ENCODE measurements around the gene ITPR1. TPM values are rescaled to one million over a fixed set of nuclear protein-coding genes. Genes with fewer than 3 reads are reported as not detected.

Gene ITPR1
- polyA plus RNA-seq, 1 of the 3 experiments (the other 2 are of a cell fraction) = 5.9 TPM

DNA sequence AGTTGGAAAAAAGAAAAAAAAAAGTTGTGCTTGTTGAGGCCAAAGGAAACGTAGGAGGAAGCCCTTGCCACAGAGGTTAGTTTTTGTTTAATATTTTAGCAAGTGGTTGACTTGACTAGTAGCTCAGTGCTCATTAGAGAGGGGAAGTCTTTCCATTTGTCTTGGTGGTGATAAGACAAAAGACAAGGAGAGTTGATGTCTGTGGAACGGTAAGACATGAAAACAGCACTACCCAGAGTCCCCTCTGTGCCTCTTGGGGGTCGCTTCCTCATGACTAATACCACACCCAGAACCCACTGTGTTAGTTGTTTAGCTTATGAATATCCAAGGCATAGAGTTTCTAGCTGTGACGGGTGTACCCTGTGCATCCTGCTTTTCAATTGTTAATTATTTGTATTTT lies 211.4 kb downstream of the ITPR1 start (continued):
- TF ChIP-seq GABPA (IDR thresholded peaks at IDR 0.05; ENCODE audit: low read depth) (no peak), FOXM1 (IDR thresholded peaks at IDR 0.05; ENCODE audit: low read depth) (no peak)
- TF ChIP-seq, protein P1, sequence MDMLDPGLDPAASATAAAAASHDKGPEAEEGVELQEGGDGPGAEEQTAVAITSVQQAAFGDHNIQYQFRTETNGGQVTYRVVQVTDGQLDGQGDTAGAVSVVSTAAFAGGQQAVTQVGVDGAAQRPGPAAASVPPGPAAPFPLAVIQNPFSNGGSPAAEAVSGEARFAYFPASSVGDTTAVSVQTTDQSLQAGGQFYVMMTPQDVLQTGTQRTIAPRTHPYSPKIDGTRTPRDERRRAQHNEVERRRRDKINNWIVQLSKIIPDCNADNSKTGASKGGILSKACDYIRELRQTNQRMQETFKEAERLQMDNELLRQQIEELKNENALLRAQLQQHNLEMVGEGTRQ (IDR thresholded peaks at IDR 0.05; ENCODE audit: borderline replicate concordance, low read depth, low read length) = no peak

DNA sequence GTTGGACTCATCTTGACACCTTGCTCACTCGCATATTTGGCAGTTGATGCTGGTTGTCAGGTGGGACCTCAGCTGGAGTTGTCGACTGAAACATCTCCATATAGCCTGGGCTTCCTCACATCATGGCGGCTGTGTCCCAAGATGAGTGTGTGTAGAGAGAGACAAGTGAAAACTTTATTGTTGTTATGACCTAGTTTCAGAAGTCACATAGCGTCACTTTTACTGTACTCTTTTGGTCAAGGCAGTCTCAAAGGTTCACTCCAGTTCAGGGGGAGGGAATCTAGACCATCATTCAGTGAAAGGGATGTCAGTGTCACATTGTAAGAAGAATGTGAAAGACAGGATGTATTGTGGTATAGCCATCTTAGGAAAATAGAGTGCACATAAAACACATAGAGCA lies 214.2 kb downstream of the ITPR1 start:
- 94% methylated on average over 4 of the region's 4 CpGs for WGBS (ENCODE audit: low lambda C conversion rate)
- Histone ChIP-seq H3K27ac (ENCODE audit: low read depth in 2 of 2, low read length in 1 of 2) (no peak overlapping the region), H3F3A (replicated peaks; ENCODE audit: insufficient read depth) (no peaks in the 10 kb centered on the region), H3K4me3 (ENCODE audit: low read depth in 2 of 2, low read length in 1 of 2) (no peak overlapping the region), H2AFZ (ENCODE audit: low read depth) (no peak overlapping the region), H3K9me2 (no peaks in the 10 kb centered on the region), H3K27me3 (ENCODE audit: insufficient read depth) (no peaks in the 10 kb centered on the region), H3K9me3 (no peaks in the 10 kb centered on the region), H3K4me2 (no peak overlapping the region), H3K36me3 (replicated peaks in 1 of 2; ENCODE audit: control insufficient read depth in 1 of 2, insufficient read depth in 2 of 2, low read length in 1 of 2) (peaks cover 0 to 20% of the 10 kb centered on the region in 2 experiments), H4K20me1 (ENCODE audit: insufficient read depth) (no peaks in the 10 kb centered on the region), H3K4me1 (ENCODE audit: control insufficient read depth in 1 of 2, insufficient read depth in 2 of 2, low read depth in 1 of 2, low read length in 1 of 2) (peaks cover 0 to 7% of the 10 kb centered on the region in 2 experiments; a peak in 2 of 4 replicates), H3K9ac (no peak overlapping the region), H3K79me2 (ENCODE audit: insufficient read depth) (no peaks in the 10 kb centered on the region)
- no peak for TF ChIP-seq MAX (IDR thresholded peaks at IDR 0.05; ENCODE audit: low read depth)
- ChIA-PET CTCF (interaction anchor here (1.4 kb wide), 1 partner anchor 350 kb away, joined by 5 read pairs; no protein-coding TSS in a partner anchor), POLR2A (no interaction called here)
- no peak for DNase-seq

DNA sequence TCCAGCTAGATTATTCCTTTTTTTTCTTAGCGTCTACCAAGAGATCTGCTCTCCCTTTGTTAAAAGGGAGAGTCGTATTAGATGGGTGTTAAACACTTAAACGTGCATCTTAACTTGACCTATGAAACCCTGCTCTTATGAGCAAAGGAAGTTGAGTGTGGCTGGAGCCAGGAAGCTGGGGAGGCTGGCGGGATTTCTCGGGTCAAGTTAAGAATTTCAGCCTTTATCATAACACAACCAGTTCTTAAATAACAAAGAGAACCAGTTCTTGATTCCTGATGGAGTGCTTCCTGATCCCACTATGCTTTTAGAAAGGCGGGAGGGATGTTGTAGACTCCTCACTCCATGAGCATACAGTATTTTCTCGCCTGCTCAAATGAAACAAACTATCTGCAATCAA lies 215.1 kb downstream of the ITPR1 start:
- Histone ChIP-seq H3K9ac (no peak overlapping the region), H3K79me2 (ENCODE audit: insufficient read depth) (no peaks in the 10 kb centered on the region), H4K20me1 (ENCODE audit: insufficient read depth) (no peaks in the 10 kb centered on the region), H3K27me3 (ENCODE audit: insufficient read depth) (no peaks in the 10 kb centered on the region), H3K9me2 (no peaks in the 10 kb centered on the region), H3K27ac (ENCODE audit: low read depth in 2 of 2, low read length in 1 of 2) (no peak overlapping the region), H3K9me3 (no peaks in the 10 kb centered on the region), H3F3A (replicated peaks; ENCODE audit: insufficient read depth) (no peaks in the 10 kb centered on the region), H3K36me3 (replicated peaks in 1 of 2; ENCODE audit: control insufficient read depth in 1 of 2, insufficient read depth in 2 of 2, low read length in 1 of 2) (peaks cover 0 to 22% of the 10 kb centered on the region in 2 experiments), H3K4me1 (ENCODE audit: control insufficient read depth in 1 of 2, insufficient read depth in 2 of 2, low read depth in 1 of 2, low read length in 1 of 2) (peaks cover 0 to 7% of the 10 kb centered on the region in 2 experiments; a peak in 2 of 4 replicates), H3K4me3 (ENCODE audit: low read depth in 2 of 2, low read length in 1 of 2) (no peak overlapping the region), H2AFZ (ENCODE audit: low read depth) (no peak overlapping the region), H3K4me2 (no peak overlapping the region)
- no peak for DNase-seq
- ChIA-PET POLR2A (no interaction called here), CTCF (interaction anchor here (1.4 kb wide), 1 partner anchor 349 kb away, joined by 5 read pairs; no protein-coding TSS in a partner anchor)
- no peak for TF ChIP-seq RXRA (IDR thresholded peaks at IDR 0.05; ENCODE audit: borderline replicate concordance, low read depth)
- no peak for TF ChIP-seq FOSL2 (IDR thresholded peaks at IDR 0.05; ENCODE audit: borderline replicate concordance, low read depth)
- TF ChIP-seq FOXM1 (IDR thresholded peaks at IDR 0.05; ENCODE audit: low read depth) = no peak
- TF ChIP-seq PBX3 (IDR thresholded peaks at IDR 0.05) = no peak
- no peak for TF ChIP-seq POLR2AphosphoS5 (IDR thresholded peaks at IDR 0.05; ENCODE audit: low read depth, low read length)
- no peak for TF ChIP-seq RAD21 (IDR thresholded peaks at IDR 0.05; ENCODE audit: low read length)
- no peak for TF ChIP-seq GABPA (IDR thresholded peaks at IDR 0.05; ENCODE audit: low read depth)
- TF ChIP-seq TEAD4 (IDR thresholded peaks at IDR 0.05; ENCODE audit: borderline replicate concordance, insufficient read depth) = no peak
- no peak for TF ChIP-seq MXI1 (IDR thresholded peaks at IDR 0.05; ENCODE audit: low read depth, low read length)
- TF ChIP-seq GATA2 (CRISPR knock-in tag; IDR thresholded peaks at IDR 0.05) = no peak
- TF ChIP-seq RCOR1 (IDR thresholded peaks at IDR 0.05; ENCODE audit: low read length) = no peak
- TF ChIP-seq, protein P1 (IDR thresholded peaks at IDR 0.05; ENCODE audit: borderline replicate concordance, low read depth, low read length) = no peak
- TF ChIP-seq MEF2A (IDR thresholded peaks at IDR 0.05; ENCODE audit: borderline replicate concordance, low read depth) = no peak
- TF ChIP-seq TAF1 (IDR thresholded peaks at IDR 0.05; ENCODE audit: borderline replicate concordance, low read depth, low read length) = no peak
- 88% methylated on average over 7 of the region's 7 CpGs for WGBS (ENCODE audit: low lambda C conversion rate)

All from SK-N-SH (cell line).